A549 treated with DMSO at 1 μM for 4 hours (cell line): ENCODE results near the gene FAHD2B. TPM values are rescaled to one million over a fixed set of nuclear protein-coding genes. Genes with fewer than 3 reads are reported as not detected.

Experiments used
- total RNA-seq: library from RNA; stranded (reverse); fragments of 200-300 nt; extraction: Qiagen RNA extraction; gene quantifications from 5 replicates; pipeline ENCODE4 v1.2.3, GENCODE V29; 2022; ENCODE audit warnings: low read depth

FAHD2B gene
- total RNA-seq, result 10.8 to 12.7 TPM (median 11.6 TPM) in 5 replicates

GRCh38 chr2:97094772-97095611, at the start of gene FAHD2B:
FAHD2B (minus strand) TSS chr2:97094882; CDS start chr2:97091706, 3,176 bp downstream.

GRCh38 chr2:97113050-97113881, 18.6 kb upstream of the FAHD2B start, which contains the start of gene ANKRD36:
ANKRD36 (plus strand) TSS chr2:97113153; CDS start chr2:97113740, 587 bp downstream.

Other genes with a start within 250 kb of the FAHD2B start
- 19.0 to 23.7 TPM (median 20.5 TPM) in 5 replicates for gene ANKRD39, start 236.9 kb downstream of the FAHD2B start, total RNA-seq
- gene SEMA4C, start 224.8 kb downstream of the FAHD2B start, total RNA-seq, result 18.2 to 25.6 TPM (median 21.5 TPM) in 5 replicates
- gene FAM178B, start 108.3 kb downstream of the FAHD2B start, total RNA-seq, result not detected in 5 replicates
- 4.6 to 6.5 TPM (median 5.8 TPM) in 5 replicates for gene ANKRD36, start 18.3 kb upstream of the FAHD2B start, total RNA-seq